ENCODE data around the gene CDC34. TPM values are rescaled to one million over a fixed set of nuclear protein-coding genes. Genes with fewer than 3 reads are reported as not detected.

Gene CDC34
- total RNA-seq, 1 experiment from 2014 or later, result 87.4 TPM

DNA sequence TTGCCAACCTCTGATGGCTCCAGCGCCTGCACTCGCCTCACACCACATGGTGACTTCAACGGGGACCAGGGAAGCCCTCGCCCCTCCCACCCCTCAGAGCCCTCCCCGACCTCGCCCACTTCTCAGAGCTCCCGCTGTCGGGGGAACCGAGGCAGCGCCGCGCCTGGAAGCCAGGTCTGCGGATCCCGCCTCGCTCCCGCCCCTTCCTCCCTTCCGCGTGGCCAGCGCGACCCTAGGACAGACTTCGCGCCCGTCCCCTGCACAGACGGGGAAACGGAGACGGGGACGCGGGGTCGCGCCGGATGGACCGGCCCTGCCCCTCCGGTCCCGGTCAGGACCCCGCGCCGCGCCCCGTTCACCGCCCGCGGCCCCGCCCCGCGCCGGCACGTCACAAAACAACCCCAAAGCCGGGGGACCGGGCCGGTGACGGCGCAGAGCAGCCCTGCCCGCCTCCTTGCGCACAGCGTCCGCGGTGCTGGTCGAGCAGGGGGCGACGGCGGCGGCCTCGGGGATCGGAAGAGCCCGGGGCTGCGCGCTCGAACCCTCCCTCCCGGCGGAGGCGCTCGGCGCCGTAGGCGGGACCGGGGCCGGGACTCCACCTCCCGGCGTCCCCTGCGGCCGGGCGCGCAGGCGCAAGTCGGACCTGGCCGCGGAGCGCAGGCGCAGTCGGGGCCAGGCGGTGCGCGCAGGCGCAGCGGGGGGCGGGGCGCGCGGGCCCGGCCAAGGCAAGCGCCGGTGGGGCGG is 379 bp upstream of the CDC34 start:
- H3K9me2 ChIP-seq (ENCODE audit: insufficient read depth), result no peaks in the 10 kb centered on the region
- H3K9ac ChIP-seq (ENCODE audit: low read length), result peak overlapping the region; percentile 82
- no peak overlapping the region for H2AFZ ChIP-seq (ENCODE audit: low read depth, low read length, poor library complexity, severe bottlenecking)
- DNase-seq (ENCODE audit: low read depth, low spot score), result peak; percentile 54
- peaks cover 9% of the 10 kb centered on the region; the same call in 1 of the 2 replicates for H4K20me1 ChIP-seq (ENCODE audit: insufficient read depth)
- no peaks in the 10 kb centered on the region for H3K27me3 ChIP-seq (ENCODE audit: insufficient read depth, low read length)
- H3K4me2 ChIP-seq (ENCODE audit: low read length), result peak overlapping the region; percentile 87
- H3K9me3 ChIP-seq (ENCODE audit: control insufficient read depth in 1 of 2, insufficient read depth in 1 of 2, low read depth in 1 of 2, low read length in 2 of 2), result no peaks in the 10 kb centered on the region; a peak in 1 of 4 replicates
- peaks cover 23 to 45% of the 10 kb centered on the region in 2 experiments for H3K4me1 ChIP-seq (ENCODE audit: control insufficient read depth in 1 of 2, insufficient read depth in 2 of 2, low read length in 2 of 2)
- peak; percentile 79 for ATAC-seq
- no TSS peak for BruUV-seq (replicated peaks)
- CTCF ChIA-PET, result interaction anchor here (1.0 to 3.2 kb wide), 2 partner anchors 20 to 25 kb away, joined by 4 to 23 read pairs; no protein-coding TSS in a partner anchor
- peak overlapping the region; percentile 74 to 86 for H3K4me3 ChIP-seq (replicated peaks in 1 of 2; ENCODE audit: low read depth in 1 of 2, low read length in 2 of 2)
- peaks cover 43% of the 10 kb centered on the region for H3K79me2 ChIP-seq (ENCODE audit: insufficient read depth, low read length)
- intact Hi-C loops (cut with micrococcal nuclease), result no loop called here
- RAD21 ChIA-PET (ENCODE audit: low non-redundant PET in 1 of 2, low total read pairs in 2 of 2, uncharacterized antibody in 2 of 2, unreplicated experiment in 2 of 2), result interaction anchor here (0.6 to 0.8 kb wide), 3 partner anchors 20 to 123 kb away, joined by 4 to 5 read pairs (median 4); no protein-coding TSS in a partner anchor
- H3K36me3 ChIP-seq (ENCODE audit: control insufficient read depth in 1 of 2, insufficient read depth in 2 of 2, low read length in 2 of 2), result peaks cover 6 to 10% of the 10 kb centered on the region in 2 experiments; a peak in 3 of 4 replicates
- peak overlapping the region; percentile 96 for H3K27ac ChIP-seq (ENCODE audit: low read depth, low read length)
- POLR2A ChIA-PET, result interaction anchor here (0.6 to 1.1 kb wide), 6 partner anchors 10 to 230 kb away, joined by 3 to 4 read pairs (median 4); partner anchors contain the start of gene TPGS1
- TF ChIP-seq POLR2A (IDR thresholded peaks at IDR 0.05; ENCODE audit: borderline replicate concordance, extremely low read depth, insufficient read depth, insufficient read length), result peak; percentile 14
- no peak for TF ChIP-seq EZH2 (IDR thresholded peaks at IDR 0.05)
- no peak for TF ChIP-seq ELF1 (IDR thresholded peaks at IDR 0.05; ENCODE audit: borderline replicate concordance, low read depth)
- no peak for TF ChIP-seq YY1 (IDR thresholded peaks at IDR 0.05; ENCODE audit: extremely low read depth, insufficient replicate concordance, low read depth, low read length)
- TF ChIP-seq SRF (IDR thresholded peaks at IDR 0.05; ENCODE audit: low read depth), result no peak
- TF ChIP-seq, protein P1, sequence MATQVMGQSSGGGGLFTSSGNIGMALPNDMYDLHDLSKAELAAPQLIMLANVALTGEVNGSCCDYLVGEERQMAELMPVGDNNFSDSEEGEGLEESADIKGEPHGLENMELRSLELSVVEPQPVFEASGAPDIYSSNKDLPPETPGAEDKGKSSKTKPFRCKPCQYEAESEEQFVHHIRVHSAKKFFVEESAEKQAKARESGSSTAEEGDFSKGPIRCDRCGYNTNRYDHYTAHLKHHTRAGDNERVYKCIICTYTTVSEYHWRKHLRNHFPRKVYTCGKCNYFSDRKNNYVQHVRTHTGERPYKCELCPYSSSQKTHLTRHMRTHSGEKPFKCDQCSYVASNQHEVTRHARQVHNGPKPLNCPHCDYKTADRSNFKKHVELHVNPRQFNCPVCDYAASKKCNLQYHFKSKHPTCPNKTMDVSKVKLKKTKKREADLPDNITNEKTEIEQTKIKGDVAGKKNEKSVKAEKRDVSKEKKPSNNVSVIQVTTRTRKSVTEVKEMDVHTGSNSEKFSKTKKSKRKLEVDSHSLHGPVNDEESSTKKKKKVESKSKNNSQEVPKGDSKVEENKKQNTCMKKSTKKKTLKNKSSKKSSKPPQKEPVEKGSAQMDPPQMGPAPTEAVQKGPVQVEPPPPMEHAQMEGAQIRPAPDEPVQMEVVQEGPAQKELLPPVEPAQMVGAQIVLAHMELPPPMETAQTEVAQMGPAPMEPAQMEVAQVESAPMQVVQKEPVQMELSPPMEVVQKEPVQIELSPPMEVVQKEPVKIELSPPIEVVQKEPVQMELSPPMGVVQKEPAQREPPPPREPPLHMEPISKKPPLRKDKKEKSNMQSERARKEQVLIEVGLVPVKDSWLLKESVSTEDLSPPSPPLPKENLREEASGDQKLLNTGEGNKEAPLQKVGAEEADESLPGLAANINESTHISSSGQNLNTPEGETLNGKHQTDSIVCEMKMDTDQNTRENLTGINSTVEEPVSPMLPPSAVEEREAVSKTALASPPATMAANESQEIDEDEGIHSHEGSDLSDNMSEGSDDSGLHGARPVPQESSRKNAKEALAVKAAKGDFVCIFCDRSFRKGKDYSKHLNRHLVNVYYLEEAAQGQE (IDR thresholded peaks at IDR 0.05; ENCODE audit: low read depth), result no peak
- no peak for TF ChIP-seq TCF7L2 (IDR thresholded peaks at IDR 0.05; ENCODE audit: borderline replicate concordance, extremely low read depth, insufficient read depth, insufficient read length)
- TF ChIP-seq, protein P2, sequence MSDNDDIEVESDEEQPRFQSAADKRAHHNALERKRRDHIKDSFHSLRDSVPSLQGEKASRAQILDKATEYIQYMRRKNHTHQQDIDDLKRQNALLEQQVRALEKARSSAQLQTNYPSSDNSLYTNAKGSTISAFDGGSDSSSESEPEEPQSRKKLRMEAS (IDR thresholded peaks at IDR 0.05), result peak; percentile 77
- TF ChIP-seq POLR2AphosphoS5 (IDR thresholded peaks at IDR 0.05; ENCODE audit: low read depth, low read length), result no peak; the same call in 1 of the 2 replicates
- TF ChIP-seq, protein P3, sequence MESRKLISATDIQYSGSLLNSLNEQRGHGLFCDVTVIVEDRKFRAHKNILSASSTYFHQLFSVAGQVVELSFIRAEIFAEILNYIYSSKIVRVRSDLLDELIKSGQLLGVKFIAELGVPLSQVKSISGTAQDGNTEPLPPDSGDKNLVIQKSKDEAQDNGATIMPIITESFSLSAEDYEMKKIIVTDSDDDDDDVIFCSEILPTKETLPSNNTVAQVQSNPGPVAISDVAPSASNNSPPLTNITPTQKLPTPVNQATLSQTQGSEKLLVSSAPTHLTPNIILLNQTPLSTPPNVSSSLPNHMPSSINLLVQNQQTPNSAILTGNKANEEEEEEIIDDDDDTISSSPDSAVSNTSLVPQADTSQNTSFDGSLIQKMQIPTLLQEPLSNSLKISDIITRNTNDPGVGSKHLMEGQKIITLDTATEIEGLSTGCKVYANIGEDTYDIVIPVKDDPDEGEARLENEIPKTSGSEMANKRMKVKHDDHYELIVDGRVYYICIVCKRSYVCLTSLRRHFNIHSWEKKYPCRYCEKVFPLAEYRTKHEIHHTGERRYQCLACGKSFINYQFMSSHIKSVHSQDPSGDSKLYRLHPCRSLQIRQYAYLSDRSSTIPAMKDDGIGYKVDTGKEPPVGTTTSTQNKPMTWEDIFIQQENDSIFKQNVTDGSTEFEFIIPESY (IDR thresholded peaks at IDR 0.05; ENCODE audit: extremely low read depth, insufficient replicate concordance, low read length), result no peak
- TF ChIP-seq CBX3 (IDR thresholded peaks at IDR 0.05; ENCODE audit: low read depth), result no peak
- TF ChIP-seq JUND (IDR thresholded peaks at IDR 0.05), result no peak
- no peak for TF ChIP-seq SP1 (IDR thresholded peaks at IDR 0.05; ENCODE audit: low read depth)
- TF ChIP-seq RAD21 (IDR thresholded peaks at IDR 0.05; ENCODE audit: low read depth), result no peak
- TF ChIP-seq, protein P4, sequence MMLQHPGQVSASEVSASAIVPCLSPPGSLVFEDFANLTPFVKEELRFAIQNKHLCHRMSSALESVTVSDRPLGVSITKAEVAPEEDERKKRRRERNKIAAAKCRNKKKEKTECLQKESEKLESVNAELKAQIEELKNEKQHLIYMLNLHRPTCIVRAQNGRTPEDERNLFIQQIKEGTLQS (IDR thresholded peaks at IDR 0.05), result no peak
- TF ChIP-seq EZH2phosphoT487 (IDR thresholded peaks at IDR 0.05; ENCODE audit: borderline replicate concordance), result no peak
- no peak for TF ChIP-seq CEBPB (IDR thresholded peaks at IDR 0.05; ENCODE audit: low read depth)
- TF ChIP-seq SIN3A (IDR thresholded peaks at IDR 0.05; ENCODE audit: low read depth), result no peak
- no peak for TF ChIP-seq FOSL1 (IDR thresholded peaks at IDR 0.05; ENCODE audit: low read depth)
- TF ChIP-seq ZFX (IDR thresholded peaks at IDR 0.05), result 0 out of 2 replicates have a peak, but pooled peaks have one; percentile 32
- no peak for TF ChIP-seq ZNF274 (IDR thresholded peaks at IDR 0.05; ENCODE audit: low read depth, low read length)
